GM12891 (cell line): ENCODE data around the gene RTN1.

ENCODE experiments used
- POLR2A ChIP-seq: IDR thresholded peaks from 2 replicates; pipeline ENCODE4 v1.6.1; 2011; ENCODE audit warnings: low read depth, low read length, control low read depth
- TAF1 ChIP-seq: IDR thresholded peaks from 2 replicates; pipeline ENCODE4 v1.6.1; 2011; ENCODE audit warnings: low read depth, low read length, control low read depth

GRCh38 chr14:59768855-59769375 is 101.7 kb downstream of the RTN1 start:
- TF ChIP-seq POLR2A (no peak), TAF1 (no peak)
